Loucy (cell line): Measurements from ENCODE around the gene C7orf57.

Experiments
- H2AFZ ChIP-seq: fragments of 200-600 bp; sonication (generic); 2 replicates; pipeline ENCODE4 v1.6.0; 2016; ENCODE audit warnings: antibody characterized with exemption, mild to moderate bottlenecking, low read length, moderate library complexity
- H3F3A ChIP-seq: fragments of 200-600 bp; 2 replicates; pipeline ENCODE4 v1.6.0; 2016; ENCODE audit warnings: antibody characterized with exemption, low read depth, mild to moderate bottlenecking
- H3K27me3 ChIP-seq: fragments of 200-600 bp; sonication (generic); 2 replicates; pipeline ENCODE4 v1.6.1; 2014; ENCODE audit warnings: low read length, mild to moderate bottlenecking; ENCODE audit not compliant: insufficient read depth, poor library complexity, severe bottlenecking
- H3K36me3 ChIP-seq: fragments of 200-600 bp; sonication (generic); 2 replicates; pipeline ENCODE4 v1.6.1; 2016; ENCODE audit warnings: low read length; ENCODE audit not compliant: insufficient read depth
- H3K4me1 ChIP-seq: fragments of 200-600 bp; sonication (generic); 2 replicates; pipeline ENCODE4 v1.5.1; 2014; ENCODE audit warnings: low read length, mild to moderate bottlenecking; ENCODE audit not compliant: insufficient read depth, poor library complexity, severe bottlenecking
- H3K4me2 ChIP-seq: fragments of 200-600 bp; sonication (generic); 2 replicates; pipeline ENCODE4 v1.6.0; 2014; ENCODE audit warnings: antibody characterized with exemption, low read length, low read depth, mild to moderate bottlenecking; ENCODE audit not compliant: poor library complexity, severe bottlenecking
- H3K4me3 ChIP-seq: fragments of 200-600 bp; sonication (generic); 2 replicates; pipeline ENCODE4 v1.5.1; 2014; ENCODE audit warnings: low read length, mild to moderate bottlenecking, mixed read lengths; ENCODE audit not compliant: poor library complexity, severe bottlenecking
- H3K79me2 ChIP-seq: fragments of 200-600 bp; sonication (generic); 2 replicates; pipeline ENCODE4 v1.6.1; 2014; ENCODE audit warnings: low read length; ENCODE audit not compliant: insufficient read depth
- H3K9ac ChIP-seq: fragments of 200-600 bp; sonication (generic); 2 replicates; pipeline ENCODE4 v1.6.0; 2014; ENCODE audit warnings: mild to moderate bottlenecking, low read depth, low read length, moderate library complexity; ENCODE audit not compliant: poor library complexity, severe bottlenecking
- H3K9me2 ChIP-seq: fragments of 200-600 bp; sonication (generic); replicated peaks from 2 replicates; pipeline ENCODE4 v1.6.1; 2016; ENCODE audit warnings: low read depth, low read length, mixed read lengths
- H3K9me3 ChIP-seq: fragments of 200-600 bp; sonication (generic); 2 replicates; pipeline ENCODE4 v1.6.1; 2014; ENCODE audit warnings: mild to moderate bottlenecking, antibody characterized with exemption, low read length, low read depth; ENCODE audit not compliant: insufficient read depth
- H4K20me1 ChIP-seq: fragments of 200-600 bp; sonication (generic); 2 replicates; pipeline ENCODE4 v1.6.0; 2014; ENCODE audit warnings: antibody characterized with exemption, low read length, mild to moderate bottlenecking; ENCODE audit not compliant: insufficient read depth, poor library complexity, severe bottlenecking
- EZH2phosphoT487 ChIP-seq: fragments of 200-600 bp; IDR thresholded peaks from 2 replicates; pipeline ENCODE4 v1.6.1; 2018; ENCODE audit warnings: antibody characterized with exemption, mild to moderate bottlenecking, moderate library complexity, borderline replicate concordance
- TF ChIP-seq, protein P1 (sequence below): fragments of 200-600 bp; sonication (generic); conservative IDR thresholded peaks from 2 replicates; pipeline ENCODE4 v1.5.1; 2014; ENCODE audit warnings: mild to moderate bottlenecking, antibody characterized with exemption, low read length

C7orf57 gene

GRCh38 chr7:48085433-48085791, 50.1 kb downstream of the C7orf57 start:
- H3K79me2 ChIP-seq = no peaks in the 10 kb centered on the region

GRCh38 chr7:48085942-48086341, 50.6 kb downstream of the C7orf57 start:
- Histone ChIP-seq H3K9me3 (no peaks in the 10 kb centered on the region), H3F3A (no peaks in the 10 kb centered on the region), H3K9me2 (no peaks in the 10 kb centered on the region), H3K4me1 (no peaks in the 10 kb centered on the region), H3K4me3 (no peak overlapping the region), H3K9ac (no peak overlapping the region), H3K36me3 (no peaks in the 10 kb centered on the region), H3K27me3 (no peaks in the 10 kb centered on the region), H4K20me1 (no peaks in the 10 kb centered on the region), H3K79me2 (no peaks in the 10 kb centered on the region), H3K4me2 (no peak overlapping the region), H2AFZ (no peak overlapping the region)
- TF ChIP-seq EZH2phosphoT487 = no peak
- TF ChIP-seq, protein P1, sequence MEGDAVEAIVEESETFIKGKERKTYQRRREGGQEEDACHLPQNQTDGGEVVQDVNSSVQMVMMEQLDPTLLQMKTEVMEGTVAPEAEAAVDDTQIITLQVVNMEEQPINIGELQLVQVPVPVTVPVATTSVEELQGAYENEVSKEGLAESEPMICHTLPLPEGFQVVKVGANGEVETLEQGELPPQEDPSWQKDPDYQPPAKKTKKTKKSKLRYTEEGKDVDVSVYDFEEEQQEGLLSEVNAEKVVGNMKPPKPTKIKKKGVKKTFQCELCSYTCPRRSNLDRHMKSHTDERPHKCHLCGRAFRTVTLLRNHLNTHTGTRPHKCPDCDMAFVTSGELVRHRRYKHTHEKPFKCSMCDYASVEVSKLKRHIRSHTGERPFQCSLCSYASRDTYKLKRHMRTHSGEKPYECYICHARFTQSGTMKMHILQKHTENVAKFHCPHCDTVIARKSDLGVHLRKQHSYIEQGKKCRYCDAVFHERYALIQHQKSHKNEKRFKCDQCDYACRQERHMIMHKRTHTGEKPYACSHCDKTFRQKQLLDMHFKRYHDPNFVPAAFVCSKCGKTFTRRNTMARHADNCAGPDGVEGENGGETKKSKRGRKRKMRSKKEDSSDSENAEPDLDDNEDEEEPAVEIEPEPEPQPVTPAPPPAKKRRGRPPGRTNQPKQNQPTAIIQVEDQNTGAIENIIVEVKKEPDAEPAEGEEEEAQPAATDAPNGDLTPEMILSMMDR = no peak

More at GRCh38 chr7:48085433-48085791, 50.1 kb downstream of the C7orf57 start:
- Histone ChIP-seq H2AFZ (no peak overlapping the region), H3K4me2 (peak overlapping the region; percentile 5), H3K9me2 (no peaks in the 10 kb centered on the region), H3F3A (no peaks in the 10 kb centered on the region), H3K4me3 (no peak overlapping the region), H3K4me1 (no peaks in the 10 kb centered on the region), H3K9ac (no peak overlapping the region), H3K27me3 (no peaks in the 10 kb centered on the region), H3K9me3 (no peaks in the 10 kb centered on the region), H4K20me1 (no peaks in the 10 kb centered on the region), H3K36me3 (no peaks in the 10 kb centered on the region)
- no peak for TF ChIP-seq EZH2phosphoT487
- TF ChIP-seq, protein P1 = no peak

DNA sequence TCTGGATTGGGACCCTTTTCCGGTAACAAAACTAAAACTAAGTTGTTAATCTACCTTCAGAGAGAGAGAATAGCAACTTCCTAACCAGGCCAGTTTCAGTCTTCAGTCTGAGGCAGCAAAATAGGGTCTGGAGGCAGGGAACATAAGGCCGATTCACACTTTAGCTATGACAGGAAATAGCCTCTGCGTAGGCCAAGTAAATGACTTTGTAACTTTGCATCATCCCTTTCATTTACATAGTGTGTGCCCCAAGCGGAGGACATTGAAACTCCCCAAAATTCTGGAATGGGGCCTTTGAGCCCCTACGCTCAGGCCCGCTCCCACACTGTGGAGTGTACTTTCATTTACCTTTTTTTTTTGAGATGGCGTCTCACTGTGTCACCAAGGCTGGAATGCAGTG, 52.0 kb downstream of the C7orf57 start:
- Histone ChIP-seq H4K20me1 (no peaks in the 10 kb centered on the region), H3K9me2 (no peaks in the 10 kb centered on the region), H3K9ac (no peak overlapping the region), H3K36me3 (no peaks in the 10 kb centered on the region), H3K9me3 (no peaks in the 10 kb centered on the region), H2AFZ (no peak overlapping the region), H3K79me2 (no peaks in the 10 kb centered on the region), H3K4me2 (no peak overlapping the region), H3K4me1 (no peaks in the 10 kb centered on the region), H3K27me3 (no peaks in the 10 kb centered on the region), H3K4me3 (no peak overlapping the region), H3F3A (no peaks in the 10 kb centered on the region)
- TF ChIP-seq, protein P1 = no peak
- TF ChIP-seq EZH2phosphoT487 = no peak
